ENCODE measurements around the gene LPIN1. TPM values are rescaled to one million over a fixed set of nuclear protein-coding genes. Genes with fewer than 3 reads are reported as not detected.

The LPIN1 gene
- total RNA-seq, 4 donors from 2014 or later: 19.0 to 52.3 (median 30.5) TPM

DNA sequence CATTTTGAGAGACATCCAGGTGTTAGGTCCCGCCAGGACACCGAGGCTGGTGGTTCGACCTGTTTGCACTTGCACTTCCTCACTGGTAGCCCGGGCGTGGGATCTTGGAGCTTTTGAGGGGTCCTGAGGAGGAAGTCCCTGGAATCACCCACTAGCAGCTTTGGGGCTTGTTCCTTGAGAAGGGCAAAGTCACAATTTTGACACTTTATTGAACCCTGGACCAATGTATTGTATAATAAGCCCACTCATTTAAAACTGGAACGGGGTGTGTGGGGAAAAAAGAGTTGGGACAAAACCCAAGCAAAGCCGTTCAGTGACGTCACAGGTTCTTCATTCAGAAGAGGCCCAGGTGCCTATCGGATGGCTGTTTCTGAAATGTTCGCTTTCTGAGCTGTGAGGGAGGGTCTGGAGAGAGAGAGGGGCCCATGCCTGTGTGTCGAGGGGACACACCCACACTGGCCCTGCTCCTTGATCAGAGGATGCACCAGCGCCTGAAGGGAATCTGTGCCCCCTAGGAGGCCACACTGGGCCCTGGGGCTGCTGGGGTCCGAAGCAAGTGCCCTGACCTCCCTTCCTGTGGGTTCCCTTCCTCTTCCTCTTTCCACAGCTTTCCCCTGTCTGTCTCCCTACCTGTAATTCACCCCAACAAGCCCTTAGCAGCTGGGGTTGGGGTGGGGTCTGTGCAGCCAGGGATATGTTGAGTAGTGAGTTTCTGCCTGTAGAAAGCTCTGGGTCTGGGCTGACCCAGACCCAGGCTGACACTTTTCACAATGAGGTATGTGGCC, 2.6 kb downstream of the LPIN1 start:
- H3K36me3 ChIP-seq: no peaks in the 10 kb centered on the region
- TF ChIP-seq, protein P1, sequence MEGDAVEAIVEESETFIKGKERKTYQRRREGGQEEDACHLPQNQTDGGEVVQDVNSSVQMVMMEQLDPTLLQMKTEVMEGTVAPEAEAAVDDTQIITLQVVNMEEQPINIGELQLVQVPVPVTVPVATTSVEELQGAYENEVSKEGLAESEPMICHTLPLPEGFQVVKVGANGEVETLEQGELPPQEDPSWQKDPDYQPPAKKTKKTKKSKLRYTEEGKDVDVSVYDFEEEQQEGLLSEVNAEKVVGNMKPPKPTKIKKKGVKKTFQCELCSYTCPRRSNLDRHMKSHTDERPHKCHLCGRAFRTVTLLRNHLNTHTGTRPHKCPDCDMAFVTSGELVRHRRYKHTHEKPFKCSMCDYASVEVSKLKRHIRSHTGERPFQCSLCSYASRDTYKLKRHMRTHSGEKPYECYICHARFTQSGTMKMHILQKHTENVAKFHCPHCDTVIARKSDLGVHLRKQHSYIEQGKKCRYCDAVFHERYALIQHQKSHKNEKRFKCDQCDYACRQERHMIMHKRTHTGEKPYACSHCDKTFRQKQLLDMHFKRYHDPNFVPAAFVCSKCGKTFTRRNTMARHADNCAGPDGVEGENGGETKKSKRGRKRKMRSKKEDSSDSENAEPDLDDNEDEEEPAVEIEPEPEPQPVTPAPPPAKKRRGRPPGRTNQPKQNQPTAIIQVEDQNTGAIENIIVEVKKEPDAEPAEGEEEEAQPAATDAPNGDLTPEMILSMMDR (IDR thresholded peaks at IDR 0.05): no peak
- no peak for TF ChIP-seq POLR2A (IDR thresholded peaks at IDR 0.05)
- no peaks in the 10 kb centered on the region for H3K9me3 ChIP-seq
- H3K4me3 ChIP-seq: no peak overlapping the region
- no peak for DNase-seq
- H3K27me3 ChIP-seq: no peaks in the 10 kb centered on the region
- intact Hi-C loops (cut with DNase I; ENCODE audit: low total_unique reads): no loop called here
- no peak overlapping the region for H3K27ac ChIP-seq
- peaks cover 4 to 21% of the 10 kb centered on the region in 2 donors for H3K4me1 ChIP-seq

DNA sequence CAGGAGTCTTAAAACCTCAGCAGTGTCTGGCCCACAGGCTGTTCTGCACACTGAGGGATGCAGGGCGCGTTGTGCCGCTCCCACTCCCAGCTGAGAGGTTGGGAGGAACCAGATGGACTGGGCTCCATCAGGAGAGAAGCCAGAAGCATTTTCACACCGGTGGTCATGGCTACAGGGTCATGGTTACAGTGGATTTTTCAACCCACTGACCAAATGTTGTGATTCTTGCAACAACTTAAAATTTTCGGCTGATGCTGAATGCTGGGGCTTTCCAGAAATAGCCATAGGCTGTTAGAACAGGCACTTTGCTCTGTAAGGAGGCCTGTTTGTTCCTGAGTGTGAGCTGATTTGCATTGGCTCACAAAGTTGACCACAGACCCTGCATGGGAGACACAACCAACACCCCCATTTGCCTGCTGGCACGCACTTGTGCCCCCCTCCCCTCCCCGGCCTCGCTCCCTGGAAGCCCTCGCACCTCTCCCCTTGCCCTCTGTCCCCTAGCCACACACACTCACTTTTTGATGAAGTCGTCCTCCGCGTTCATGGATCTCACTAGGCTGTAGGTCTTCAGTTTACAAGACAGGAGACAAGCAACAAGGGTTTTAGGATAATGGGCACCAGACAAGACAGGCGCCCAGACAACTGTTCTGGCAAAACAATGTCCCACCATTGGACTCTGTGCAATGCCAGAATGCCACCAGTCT, 3.4 kb downstream of the LPIN1 start:
- H3K27ac ChIP-seq: no peak overlapping the region
- no peaks in the 10 kb centered on the region for H3K36me3 ChIP-seq
- no peak for DNase-seq
- no peaks in the 10 kb centered on the region for H3K9me3 ChIP-seq
- intact Hi-C loops (cut with DNase I; ENCODE audit: low total_unique reads): no loop called here
- H3K4me3 ChIP-seq: no peak overlapping the region
- H3K4me1 ChIP-seq: peaks cover 4 to 25% of the 10 kb centered on the region in 2 donors
- no peaks in the 10 kb centered on the region for H3K27me3 ChIP-seq
- TF ChIP-seq, protein P1 (IDR thresholded peaks at IDR 0.05): no peak
- no peak for TF ChIP-seq POLR2A (IDR thresholded peaks at IDR 0.05)

DNA sequence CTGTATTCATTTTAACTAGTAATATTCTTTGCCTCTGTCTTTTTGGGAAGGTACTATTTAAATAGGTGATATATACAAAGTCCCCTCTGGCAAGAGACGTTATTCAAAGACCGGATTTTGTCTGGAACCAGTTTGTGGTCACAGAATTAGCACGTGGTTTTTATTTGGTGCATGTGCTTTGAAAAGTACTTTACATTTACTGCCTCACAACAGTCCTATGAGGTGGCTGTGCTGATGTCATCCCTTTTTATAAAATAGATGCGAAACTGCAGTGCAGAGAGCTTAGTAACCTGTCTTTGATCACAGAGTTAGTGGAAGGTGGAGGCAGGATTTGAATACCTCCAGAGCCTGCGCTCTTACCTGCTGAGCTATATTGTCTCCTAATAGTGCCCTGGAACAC, 4.0 kb downstream of the LPIN1 start:
- TF ChIP-seq, protein P1 (IDR thresholded peaks at IDR 0.05): no peak
- no peak for TF ChIP-seq POLR2A (IDR thresholded peaks at IDR 0.05)
- no peak for DNase-seq
- Histone ChIP-seq H3K4me3 (no peak overlapping the region), H3K36me3 (no peaks in the 10 kb centered on the region), H3K4me1 (peaks cover 4 to 21% of the 10 kb centered on the region in 2 donors), H3K27me3 (no peaks in the 10 kb centered on the region), H3K9me3 (no peaks in the 10 kb centered on the region), H3K27ac (no peak overlapping the region)
- intact Hi-C loops (cut with DNase I; ENCODE audit: low total_unique reads): no loop called here

DNA sequence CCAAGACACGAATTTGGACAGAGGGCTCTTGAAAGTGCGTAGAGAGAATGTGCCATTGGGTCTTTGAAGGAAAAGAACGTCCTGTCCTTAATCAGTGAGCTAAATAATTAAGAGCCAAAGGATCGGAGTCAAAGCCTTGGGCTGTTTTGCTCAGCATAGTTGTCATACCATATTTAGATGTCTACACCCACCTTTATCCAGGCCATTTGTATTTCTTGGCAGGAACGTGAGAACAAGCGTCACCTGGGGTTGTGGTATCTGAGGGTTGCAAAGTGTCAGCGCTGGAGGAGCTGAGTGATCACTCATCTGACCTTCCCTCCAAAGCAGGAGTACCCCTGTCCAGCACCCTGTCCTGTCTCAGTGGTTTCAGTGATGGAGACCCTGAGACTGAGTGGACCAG, 4.5 kb downstream of the LPIN1 start:
- intact Hi-C loops (cut with DNase I; ENCODE audit: low total_unique reads): no loop called here
- no peak for DNase-seq
- Histone ChIP-seq H3K27ac (no peak overlapping the region), H3K4me1 (peaks cover 4 to 21% of the 10 kb centered on the region in 2 donors), H3K4me3 (no peak overlapping the region), H3K27me3 (no peaks in the 10 kb centered on the region), H3K36me3 (no peaks in the 10 kb centered on the region), H3K9me3 (no peaks in the 10 kb centered on the region)
- no peak for TF ChIP-seq POLR2A (IDR thresholded peaks at IDR 0.05)
- TF ChIP-seq, protein P1 (IDR thresholded peaks at IDR 0.05): no peak

DNA sequence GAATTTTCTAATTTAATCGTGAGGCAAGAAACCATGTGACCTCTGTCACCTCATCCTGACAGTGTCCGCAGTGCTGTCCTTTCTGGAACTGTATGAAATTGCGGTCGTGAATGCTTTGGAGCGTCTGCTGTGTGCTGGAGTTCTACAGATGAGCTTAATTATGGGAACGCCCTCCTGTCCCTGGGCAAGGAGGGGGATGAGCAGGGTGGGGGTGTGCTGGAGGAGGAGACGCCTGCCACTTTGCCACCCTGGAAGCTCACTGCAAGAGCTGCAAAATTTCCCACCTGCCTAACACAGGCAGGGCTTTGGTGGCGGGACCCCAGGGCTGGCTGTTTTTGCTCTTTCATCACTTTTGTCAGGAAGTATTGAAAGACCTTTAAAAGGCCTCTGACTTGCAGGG, 6.5 kb downstream of the LPIN1 start:
- Histone ChIP-seq H3K4me3 (no peak overlapping the region), H3K27ac (peak overlapping the region in 1 of 2 donors; percentile 70), H3K4me1 (peaks cover under 1 to 21% of the 10 kb centered on the region in 2 donors), H3K36me3 (no peaks in the 10 kb centered on the region), H3K27me3 (no peaks in the 10 kb centered on the region), H3K9me3 (no peaks in the 10 kb centered on the region)
- intact Hi-C loops (cut with DNase I; ENCODE audit: low total_unique reads): no loop called here
- DNase-seq: no peak
- TF ChIP-seq POLR2A (IDR thresholded peaks at IDR 0.05): no peak
- TF ChIP-seq, protein P1 (IDR thresholded peaks at IDR 0.05): no peak
